ENCODE measurements around the gene TXNRD1. TPM values are rescaled to one million over a fixed set of nuclear protein-coding genes. Genes with fewer than 3 reads are reported as not detected.

Gene TXNRD1
- total and polyA plus RNA-seq, 2 of the 8 experiments (the other 6 are each of a cell fraction or from before 2014, with no cell fraction given): 56.8 to 127 TPM

DNA sequence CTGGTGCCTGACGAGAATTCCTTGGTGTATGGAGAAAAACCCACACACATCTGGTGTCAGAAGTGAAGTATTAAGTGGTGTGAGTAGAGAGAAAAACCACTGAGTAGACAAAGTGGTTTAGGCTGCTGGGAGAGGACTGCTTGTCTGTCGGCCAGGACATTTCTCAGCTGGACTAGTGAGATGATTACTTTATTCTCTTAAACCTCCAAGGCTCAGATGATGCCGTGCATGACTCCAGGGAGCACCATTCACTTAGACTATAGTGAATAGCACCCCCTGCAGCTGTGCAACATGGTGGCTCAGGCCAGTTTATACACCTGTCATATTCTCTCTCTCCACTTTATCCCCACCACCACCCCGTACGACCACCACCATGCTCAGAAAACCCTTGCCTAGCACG, 49.1 kb upstream of the TXNRD1 start:
- H2BK15ac ChIP-seq (ENCODE audit: low read length): no peak overlapping the region
- H3K4me1 ChIP-seq (replicated peaks in 1 of 4; ENCODE audit: control insufficient read depth in 3 of 4, insufficient read depth in 4 of 4, low read length in 3 of 4): no peaks in the 10 kb centered on the region
- H3K4me3 ChIP-seq (ENCODE audit: extremely low read depth in 1 of 4, insufficient read depth in 2 of 4, low read depth in 3 of 4, low read length in 4 of 4): no peak overlapping the region
- no peaks in the 10 kb centered on the region; a peak in 1 of 8 replicates for H3K36me3 ChIP-seq (ENCODE audit: control insufficient read depth in 2 of 4, insufficient read depth in 4 of 4, low read length in 3 of 4)
- no peaks in the 10 kb centered on the region for H4K20me1 ChIP-seq (replicated peaks in 1 of 2; ENCODE audit: control insufficient read depth in 1 of 2, insufficient read depth in 2 of 2, low read length in 2 of 2)
- no peak overlapping the region for H3K56ac ChIP-seq (replicated peaks; ENCODE audit: insufficient read length, low read depth, low read length)
- H2AK5ac ChIP-seq (ENCODE audit: low read depth, low read length): no peak overlapping the region
- no peak overlapping the region for H2AFZ ChIP-seq (ENCODE audit: low read length)
- no peaks in the 10 kb centered on the region for H3K27me3 ChIP-seq (replicated peaks in 1 of 4; ENCODE audit: control insufficient read depth in 3 of 4, extremely low read depth in 1 of 4, insufficient read depth in 3 of 4, low read length in 3 of 4)
- H3K79me2 ChIP-seq (ENCODE audit: control insufficient read depth in 1 of 2, insufficient read depth in 2 of 2, low read length in 2 of 2): no peaks in the 10 kb centered on the region
- CTCF ChIA-PET (ENCODE audit: partially characterized antibody): interaction anchor here (0.6 kb wide), 1 partner anchor 936 kb away, joined by 3 read pairs; no protein-coding TSS in a partner anchor
- H4K91ac ChIP-seq (replicated peaks; ENCODE audit: insufficient read length, low read length): no peak overlapping the region
- POLR2A ChIA-PET (ENCODE audit: partially characterized antibody): interaction anchor here (1.1 kb wide), 1 partner anchor 121 kb away, joined by 4 read pairs; no protein-coding TSS in a partner anchor
- H3K4ac ChIP-seq (replicated peaks; ENCODE audit: insufficient read length, low read depth, low read length): no peak overlapping the region
- H2BK20ac ChIP-seq (ENCODE audit: low read length): no peak overlapping the region
- no peak overlapping the region for H3K4me2 ChIP-seq (ENCODE audit: insufficient read depth in 1 of 2, low read depth in 2 of 2, low read length in 2 of 2)
- no peak overlapping the region for H2BK5ac ChIP-seq (ENCODE audit: low read depth, low read length)
- H4K8ac ChIP-seq (ENCODE audit: extremely low read depth, insufficient read depth, low read length): no peak overlapping the region
- no peaks in the 10 kb centered on the region for H3K79me1 ChIP-seq (ENCODE audit: low read depth, low read length)
- H3K23ac ChIP-seq (ENCODE audit: insufficient read length): no peak overlapping the region
- H3K27ac ChIP-seq (ENCODE audit: low read depth, low read length): no peak overlapping the region
- H2BK120ac ChIP-seq (replicated peaks; ENCODE audit: low read depth, low read length): no peak overlapping the region
- H4K5ac ChIP-seq (ENCODE audit: insufficient read length, low read depth, low read length): no peak overlapping the region
- no peak overlapping the region for H3K9ac ChIP-seq (replicated peaks in 1 of 4; ENCODE audit: extremely low read depth in 1 of 4, low read depth in 3 of 4, low read length in 3 of 4)
- DNase-seq (ENCODE audit: low read depth in 1 of 2, low spot score in 2 of 2) (no peak), FAIRE-seq (no peak)
- TF ChIP-seq NRF1 (IDR thresholded peaks at IDR 0.05; ENCODE audit: low read depth, low read length): no peak
- TF ChIP-seq NANOG (IDR thresholded peaks at IDR 0.05; ENCODE audit: insufficient read depth, low read depth, low read length, poor library complexity, severe bottlenecking): no peak
- no peak for TF ChIP-seq CREB1 (IDR thresholded peaks at IDR 0.05)
- TF ChIP-seq SP1 (IDR thresholded peaks at IDR 0.05; ENCODE audit: low read depth, low read length): no peak
- TF ChIP-seq BACH1 (IDR thresholded peaks at IDR 0.05; ENCODE audit: low read length): no peak
- no peak for TF ChIP-seq TAF1 (IDR thresholded peaks at IDR 0.05; ENCODE audit: low read depth, low read length)
- H3K18ac ChIP-seq (ENCODE audit: extremely low read depth, low read length): no peak overlapping the region
- H3K14ac ChIP-seq (ENCODE audit: insufficient read length): no peak overlapping the region
- no peaks in the 10 kb centered on the region for H3K23me2 ChIP-seq (ENCODE audit: low read depth, low read length)
- no peak overlapping the region for H2BK12ac ChIP-seq (ENCODE audit: low read depth, low read length)
- WGBS, 2 experiments (ENCODE audit: extremely low coverage in 1 of 2, insufficient coverage in 1 of 2, insufficient read length in 1 of 2, insufficient replicate concordance in 2 of 2, low coverage in 1 of 2, low lambda C conversion rate in 2 of 2, missing lambda C conversion rate in 1 of 2): 91% methylated on average over 6 of the region's 6 CpGs; no CpG with 5 or more reads in 1 of the 2 experiments
- no peaks in the 10 kb centered on the region for H3K9me3 ChIP-seq (ENCODE audit: insufficient read depth in 2 of 2, low read depth in 1 of 2, low read length in 1 of 2)

Measured in H1 (cell line).